Activated CD8-positive, alpha-beta T cell treated with anti-CD3 and anti-CD28 coated beads for 36 hours (primary cell): ENCODE data around the gene GAPT. TPM values are rescaled to one million over a fixed set of nuclear protein-coding genes. Genes with fewer than 3 reads are reported as not detected.
A peak's percentile ranks its signal among the peaks of the same experiment; 100 is the strongest.

Experiments
- ATAC-seq: fragments of 200-7000 bp; cut with Tn5 transposase; one replicate; pipeline ENCODE4 v1.10.0; 2021; ENCODE audit warnings: mild to moderate bottlenecking, moderate library complexity
- CTCF ChIA-PET: fragments of 350-600 bp; sonication (Branson Sonifier 250); formaldehyde crosslinking; loops from one replicate; lab custom pipeline; 2021; ENCODE audit warnings: antibody characterized with exemption; lab: Charles Lee
- POLR2A ChIA-PET: fragments of 350-600 bp; sonication (Branson Sonifier 250); formaldehyde crosslinking; loops from one replicate; lab custom pipeline; 2021; ENCODE audit warnings: antibody characterized with exemption; lab: Charles Lee
- DNase-seq: peaks from one replicate; pipeline ENCODE4 v3.0.0-alpha.2; 2020
- H3K27ac Mint-ChIP-seq: one replicate; pipeline ENCODE4 v1.8.0; 2021; ENCODE audit warnings: mild to moderate bottlenecking, mixed read lengths
- H3K27me3 Mint-ChIP-seq: one replicate; pipeline ENCODE4 v1.8.0; 2021; ENCODE audit warnings: mixed read lengths
- H3K36me3 Mint-ChIP-seq: one replicate; pipeline ENCODE4 v1.8.0; 2021; ENCODE audit warnings: low read depth, mixed read lengths
- H3K4me1 Mint-ChIP-seq: one replicate; pipeline ENCODE4 v1.8.0; 2021; ENCODE audit warnings: low read depth, mixed read lengths
- H3K4me3 Mint-ChIP-seq: one replicate; pipeline ENCODE4 v1.8.0; 2021; ENCODE audit warnings: mild to moderate bottlenecking, moderate library complexity, mixed read lengths
- H3K9me3 Mint-ChIP-seq: one replicate; pipeline ENCODE4 v1.8.0; 2021; ENCODE audit warnings: mixed read lengths
- intact Hi-C: fragments of 100-400 bp; cut with micrococcal nuclease; formaldehyde crosslinking; loops from one replicate; pipeline ENCODE4 v1.10.0; 2022
- total RNA-seq, 2 experiments: library from RNA; stranded (reverse); gene quantifications; one replicate each; pipeline ENCODE4 v1.2.3, GENCODE V29; 2021
- TF ChIP-seq, protein P1 (sequence below): fragments of 200-600 bp; IDR thresholded peaks from one replicate; pipeline ENCODE4 v1.8.0; 2022; ENCODE audit warnings: antibody characterized with exemption, mild to moderate bottlenecking

The GAPT gene
- total RNA-seq, 2 experiments from 2014 or later: not detected

DNA sequence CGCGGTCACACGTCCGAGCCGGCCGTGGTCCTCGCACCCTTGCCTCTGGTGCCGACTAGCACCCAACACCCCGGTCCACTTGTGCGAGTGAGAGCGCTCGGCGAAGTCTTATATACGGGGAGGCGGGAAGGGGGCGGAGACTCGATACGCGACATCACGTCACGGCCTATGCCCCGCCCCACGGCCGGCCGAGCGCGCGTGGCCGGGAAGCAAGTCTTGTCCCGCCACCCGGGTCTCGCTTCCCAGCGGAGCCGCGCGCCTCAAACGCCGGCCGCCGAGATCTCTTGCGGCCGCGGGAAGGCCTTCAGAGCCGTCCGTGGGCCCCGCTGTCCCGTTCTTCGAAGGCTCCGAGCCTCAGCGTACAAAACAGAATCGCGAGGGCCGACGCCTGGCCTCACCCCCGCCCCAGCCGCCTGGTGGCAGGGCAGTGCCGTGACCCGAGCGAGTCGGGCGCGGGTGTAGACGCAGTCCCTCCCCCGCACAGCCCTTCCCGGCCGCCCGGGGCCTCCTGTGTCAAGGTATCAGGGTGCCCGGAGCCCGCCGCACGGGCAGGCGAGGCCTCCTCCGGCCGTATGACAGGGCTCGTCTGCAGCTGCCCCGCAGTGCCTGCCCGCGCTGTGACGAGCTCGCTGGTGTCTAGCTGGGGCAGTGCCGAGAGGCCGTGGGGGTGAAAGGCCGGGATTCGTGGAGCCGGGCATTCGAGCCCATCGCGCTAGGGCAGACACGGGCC lies 31.1 kb upstream of the GAPT start, which contains the start of gene PLK2:
TSS of gene PLK2 (minus strand) at position 85 of the 730 bp plus-strand sequence. CDS start 127 bp downstream, outside the sequence.
- ATAC-seq (peak; percentile 80), DNase-seq (peak; percentile 84)
- H3K4me1 Mint-ChIP-seq: peaks cover 10% of the 10 kb centered on the region
- ChIA-PET POLR2A (interaction anchor here (0.6 kb wide), 1 partner anchor 689 kb away, joined by 4 read pairs; no protein-coding TSS in a partner anchor), CTCF (interaction anchor here (0.6 to 5.9 kb wide), 21 partner anchors 10 to 1229 kb away, joined by 3 to 51 read pairs (median 3); no protein-coding TSS in a partner anchor)
- H3K36me3 Mint-ChIP-seq: no peaks in the 10 kb centered on the region
- no peaks in the 10 kb centered on the region for H3K9me3 Mint-ChIP-seq
- peak within 1 kb of the TSS; percentile 71 for H3K4me3 Mint-ChIP-seq
- intact Hi-C loops: loop anchor here (2.0 to 5.0 kb wide), 2 partner anchors 681 to 808 kb away; no protein-coding TSS in a partner anchor
- H3K27ac Mint-ChIP-seq: peak within 1 kb of the TSS; percentile 26
- TF ChIP-seq, protein P1, sequence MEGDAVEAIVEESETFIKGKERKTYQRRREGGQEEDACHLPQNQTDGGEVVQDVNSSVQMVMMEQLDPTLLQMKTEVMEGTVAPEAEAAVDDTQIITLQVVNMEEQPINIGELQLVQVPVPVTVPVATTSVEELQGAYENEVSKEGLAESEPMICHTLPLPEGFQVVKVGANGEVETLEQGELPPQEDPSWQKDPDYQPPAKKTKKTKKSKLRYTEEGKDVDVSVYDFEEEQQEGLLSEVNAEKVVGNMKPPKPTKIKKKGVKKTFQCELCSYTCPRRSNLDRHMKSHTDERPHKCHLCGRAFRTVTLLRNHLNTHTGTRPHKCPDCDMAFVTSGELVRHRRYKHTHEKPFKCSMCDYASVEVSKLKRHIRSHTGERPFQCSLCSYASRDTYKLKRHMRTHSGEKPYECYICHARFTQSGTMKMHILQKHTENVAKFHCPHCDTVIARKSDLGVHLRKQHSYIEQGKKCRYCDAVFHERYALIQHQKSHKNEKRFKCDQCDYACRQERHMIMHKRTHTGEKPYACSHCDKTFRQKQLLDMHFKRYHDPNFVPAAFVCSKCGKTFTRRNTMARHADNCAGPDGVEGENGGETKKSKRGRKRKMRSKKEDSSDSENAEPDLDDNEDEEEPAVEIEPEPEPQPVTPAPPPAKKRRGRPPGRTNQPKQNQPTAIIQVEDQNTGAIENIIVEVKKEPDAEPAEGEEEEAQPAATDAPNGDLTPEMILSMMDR: no peak
- peaks cover 10% of the 10 kb centered on the region for H3K27me3 Mint-ChIP-seq

DNA sequence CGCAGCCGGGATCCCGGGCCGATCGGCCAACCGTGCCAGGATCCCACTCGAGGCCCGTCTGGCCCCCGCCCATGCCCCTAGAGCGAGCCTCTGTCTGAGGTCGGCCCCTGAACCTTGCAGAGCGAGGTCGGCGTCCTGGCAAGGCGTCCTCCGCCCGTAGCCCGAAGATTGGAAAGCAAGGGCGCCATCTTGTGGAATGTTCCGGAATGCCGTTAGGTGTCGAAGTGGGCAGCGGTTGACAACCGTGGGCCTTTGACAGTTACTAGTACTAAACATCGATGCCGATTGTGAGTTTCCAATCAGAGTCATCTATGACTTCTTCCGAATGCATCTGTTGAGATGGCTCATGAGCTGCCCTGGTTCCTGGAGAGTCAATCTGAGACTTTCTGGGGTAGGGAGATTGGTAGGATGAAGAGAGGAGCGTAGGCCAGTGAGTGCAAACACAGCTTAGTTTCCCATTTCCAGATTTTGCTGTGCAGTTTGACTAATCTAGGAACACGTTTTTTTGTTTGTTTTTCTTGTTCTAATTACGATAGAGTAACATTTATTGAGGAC lies 30.4 kb upstream of the GAPT start:
- Mint-ChIP-seq H3K27ac (peak overlapping the region; percentile 26), H3K4me1 (peaks cover 10% of the 10 kb centered on the region), H3K36me3 (no peaks in the 10 kb centered on the region), H3K4me3 (peak overlapping the region; percentile 71), H3K27me3 (peaks cover 10% of the 10 kb centered on the region), H3K9me3 (no peaks in the 10 kb centered on the region)
- ATAC-seq (peak; percentile 79), DNase-seq (peak; percentile 92)
- intact Hi-C loops: loop anchor here (2.0 to 5.0 kb wide), 2 partner anchors 682 to 809 kb away; no protein-coding TSS in a partner anchor
- TF ChIP-seq, protein P1: peak; percentile 79
- ChIA-PET POLR2A (no interaction called here), CTCF (interaction anchor here (0.6 to 5.9 kb wide), 25 partner anchors 11 to 1230 kb away, joined by 3 to 51 read pairs (median 3); no protein-coding TSS in a partner anchor)

DNA sequence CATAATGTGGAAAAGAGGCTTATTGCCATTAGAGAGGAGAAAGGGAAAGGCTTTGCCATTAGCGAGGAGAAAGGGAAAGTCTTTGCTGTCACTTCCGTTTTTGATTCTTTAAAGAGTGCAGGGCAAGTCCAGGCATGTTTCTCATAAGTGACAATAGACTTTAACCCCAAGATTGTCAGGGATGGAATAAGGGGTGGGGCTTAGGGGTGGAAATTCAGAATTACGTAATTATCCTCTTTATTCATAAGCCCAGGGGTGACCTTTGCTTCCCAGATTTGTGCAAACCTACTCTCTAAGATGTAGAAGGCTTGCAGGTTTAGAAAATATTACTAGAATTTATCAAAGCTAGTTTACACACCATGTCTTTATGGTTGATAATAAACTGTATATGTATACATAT lies 29.1 kb upstream of the GAPT start:
- POLR2A ChIA-PET: no interaction called here
- no peak overlapping the region for H3K27ac Mint-ChIP-seq

DNA sequence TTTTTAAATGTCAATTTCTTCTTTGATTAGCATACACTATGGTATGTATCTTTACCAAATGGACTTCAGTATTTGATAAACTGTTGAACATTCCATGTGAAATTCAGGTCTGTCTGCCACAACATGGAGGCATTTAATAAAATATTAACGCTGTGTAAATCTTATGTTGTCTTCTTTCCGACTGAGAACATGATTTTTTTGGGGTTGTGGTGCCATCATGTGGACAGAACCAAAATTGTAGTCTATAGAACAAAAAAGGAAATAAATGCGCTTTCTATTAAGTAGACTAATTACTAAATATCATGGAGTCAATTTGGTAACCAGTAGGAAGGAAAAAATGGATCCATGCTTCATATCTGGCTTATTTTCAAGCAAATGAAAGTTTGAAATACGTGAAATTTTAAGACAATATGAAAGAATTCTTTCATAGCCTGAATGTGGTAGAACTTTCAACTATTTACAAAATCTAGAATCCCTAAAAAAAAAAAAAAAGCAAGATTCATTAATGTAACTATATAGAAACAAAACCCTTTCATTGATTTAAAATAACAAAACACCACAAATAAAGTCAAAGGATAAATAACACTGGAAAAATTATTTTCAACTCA lies 28.5 kb upstream of the GAPT start:
- Mint-ChIP-seq H3K4me1 (peaks cover 14% of the 10 kb centered on the region), H3K36me3 (no peaks in the 10 kb centered on the region), H3K27ac (no peak overlapping the region), H3K4me3 (no peak overlapping the region), H3K27me3 (peaks cover 10% of the 10 kb centered on the region), H3K9me3 (no peaks in the 10 kb centered on the region)
- DNase-seq: peak; percentile 42
- TF ChIP-seq, protein P1: peak; percentile 70
- ChIA-PET POLR2A (interaction anchor here (1.0 kb wide), 1 partner anchor 20 kb away, joined by 3 read pairs; no protein-coding TSS in a partner anchor), CTCF (interaction anchor here (0.6 to 5.9 kb wide), 7 partner anchors 10 to 1164 kb away, joined by 3 to 51 read pairs (median 3); no protein-coding TSS in a partner anchor)
- no peak for ATAC-seq
- intact Hi-C loops: loop anchor here (5.0 kb wide), 1 partner anchor 810 kb away; no protein-coding TSS in a partner anchor

More for the DNA sequence above, 29.1 kb upstream of the GAPT start:
- H3K4me1 Mint-ChIP-seq: peaks cover 14% of the 10 kb centered on the region
- no peak overlapping the region for H3K4me3 Mint-ChIP-seq
- ATAC-seq: no peak
- CTCF ChIA-PET: interaction anchor here (0.7 to 5.9 kb wide), 7 partner anchors 11 to 1163 kb away, joined by 3 to 51 read pairs (median 8); no protein-coding TSS in a partner anchor
- no peak for DNase-seq
- H3K9me3 Mint-ChIP-seq: no peaks in the 10 kb centered on the region
- TF ChIP-seq, protein P1: no peak
- no peaks in the 10 kb centered on the region for H3K36me3 Mint-ChIP-seq
- intact Hi-C loops: loop anchor here (5.0 kb wide), 1 partner anchor 810 kb away; no protein-coding TSS in a partner anchor
- H3K27me3 Mint-ChIP-seq: peaks cover 10% of the 10 kb centered on the region
